Spinal cord (tissue), 10 donors: ENCODE measurements around the gene TMEM94. TPM values are rescaled to one million over a fixed set of nuclear protein-coding genes. Genes with fewer than 3 reads are reported as not detected.

ENCODE experiments used
- DNase-seq, 6 donors: peaks; one replicate each; pipeline versions ENCODE4 v3.0.0 to v3.0.0-alpha.2; 2013 to 2015; ENCODE audit warnings: low spot score in 6 of 6, low read depth in 4 of 6
- H3K27ac ChIP-seq: one replicate; pipeline ENCODE4 v1.5.1; 2013; ENCODE audit warnings: low read depth, low read length, control low read depth
- H3K27me3 ChIP-seq: one replicate; pipeline ENCODE4 v1.6.1; 2013; ENCODE audit warnings: low read length; ENCODE audit not compliant: control insufficient read depth, insufficient read depth
- H3K36me3 ChIP-seq: one replicate; pipeline ENCODE4 v1.6.1; 2013; ENCODE audit warnings: low read length; ENCODE audit not compliant: control insufficient read depth, insufficient read depth
- H3K4me1 ChIP-seq: one replicate; pipeline ENCODE4 v1.6.1; 2013; ENCODE audit warnings: low read length; ENCODE audit not compliant: control insufficient read depth, insufficient read depth
- H3K4me3 ChIP-seq: one replicate; pipeline ENCODE4 v1.5.1; 2013; ENCODE audit warnings: low read depth, low read length, control low read depth
- H3K9me3 ChIP-seq: one replicate; pipeline ENCODE4 v1.6.1; 2013; ENCODE audit warnings: low read length; ENCODE audit not compliant: control insufficient read depth, insufficient read depth
- WGBS: methylation state at CpG from one replicate; pipeline ENCODE4 v1.1.5; 2013; ENCODE audit warnings: missing lambda C conversion rate; ENCODE audit not compliant: insufficient coverage; 5-methylcytosine and 5-hydroxymethylcytosine counted together
- long read RNA-seq, 4 donors: transcript quantifications; one replicate each; lab custom pipeline, GENCODE V29; 2026
- polyA plus RNA-seq, 2 donors: library from polyadenylated mRNA; unstranded; fragments of 120-200 nt; gene quantifications; one replicate each; pipeline ENCODE4 v1.2.1, GENCODE V29; 2013; ENCODE audit not compliant: insufficient read length in 2 of 2
- total RNA-seq, 2 donors: library from RNA; depleted of rRNA in 1 of 2; stranded (reverse); fragments of 120-200 nt in 1 of 2; fragments of >200 nt in 1 of 2; gene quantifications; one replicate each; pipeline versions ENCODE4 v1.2.3 to v1.2.4, GENCODE V29; 2013 to 2014
- donor health status: healthy.

TMEM94 gene
- total RNA-seq, result 10 to 100 TPM; 23.2 to 56.8 TPM
- 100 to 1,000 TPM; 108 to 120 TPM for polyA plus RNA-seq
- long read RNA-seq, donor 1, full-length matches to known transcripts, result 1 of 7 reads
- long read RNA-seq, donor 1, partial matches to known transcripts, result 6 of 7 reads
- long read RNA-seq, donor 1, other reads (novel, unspliced or antisense), result 0 of 7 reads
- long read RNA-seq, donor 2, result 0 reads
- long read RNA-seq, donor 3, result 0 reads
- long read RNA-seq, donor 4, partial matches to known transcripts, result 0 of 1 reads
- long read RNA-seq, donor 4, other reads (novel, unspliced or antisense), result 0 of 1 reads

- WGBS, result 0% methylated on average over 29 of the region's 33 CpGs
- Histone ChIP-seq H3K4me3 (peak within 1 kb of the TSS; percentile 93), H3K9me3 (no peaks in the 10 kb centered on the region), H3K36me3 (no peaks in the 10 kb centered on the region), H3K4me1 (peaks cover 8% of the 10 kb centered on the region), H3K27ac (peak within 1 kb of the TSS; percentile 97), H3K27me3 (no peaks in the 10 kb centered on the region)
- peak; percentile 92 to 100 (median 98) for DNase-seq
Measured at GRCh38 chr17:75456417-75457046, at the start of gene TMEM94. Gene TMEM94, plus strand, starts transcription at chr17:75456635. Its CDS starts 15,271 bp downstream, at chr17:75471906.

DNA sequence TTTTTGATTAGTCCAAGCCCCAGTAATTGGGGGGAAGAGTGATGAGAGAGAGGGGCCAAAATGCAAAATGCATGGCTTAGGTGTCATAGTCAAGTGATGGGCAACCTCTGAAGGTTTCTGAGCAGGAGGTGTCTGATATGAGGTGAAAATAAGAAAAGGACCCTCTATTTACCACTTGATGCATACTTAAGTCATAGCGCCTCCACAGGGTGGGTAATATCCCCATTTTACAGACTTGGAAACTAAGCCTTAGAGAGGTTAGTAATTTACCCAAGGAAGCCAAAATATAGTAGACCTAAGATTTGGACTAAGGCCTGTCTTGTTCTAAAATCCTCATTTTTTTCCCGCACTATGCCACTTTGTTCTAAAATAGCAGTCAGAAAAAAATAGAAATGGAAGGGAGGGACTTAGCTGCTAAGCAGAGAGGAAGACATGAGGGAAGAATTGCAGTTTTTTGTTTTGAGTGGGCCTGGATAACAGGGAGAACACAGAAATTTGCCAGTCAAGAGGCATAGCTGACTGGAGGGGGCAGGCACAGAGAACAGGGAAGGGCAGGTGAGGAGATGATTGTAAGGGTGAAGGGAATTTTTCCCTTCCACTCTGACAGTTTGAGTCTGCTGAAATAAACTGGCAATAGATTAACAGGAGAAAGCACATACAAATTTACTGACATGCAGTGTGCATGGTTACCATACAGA lies 48.6 kb upstream of the TMEM94 start:
- no peak for DNase-seq
- H3K27me3 ChIP-seq, result no peaks in the 10 kb centered on the region
- no peak overlapping the region for H3K27ac ChIP-seq
- no CpG with 5 or more reads among the region's 2 CpGs for WGBS
- H3K4me1 ChIP-seq, result peaks cover 9% of the 10 kb centered on the region
- no peaks in the 10 kb centered on the region for H3K9me3 ChIP-seq
- no peaks in the 10 kb centered on the region for H3K36me3 ChIP-seq
- H3K4me3 ChIP-seq, result no peak overlapping the region

DNA sequence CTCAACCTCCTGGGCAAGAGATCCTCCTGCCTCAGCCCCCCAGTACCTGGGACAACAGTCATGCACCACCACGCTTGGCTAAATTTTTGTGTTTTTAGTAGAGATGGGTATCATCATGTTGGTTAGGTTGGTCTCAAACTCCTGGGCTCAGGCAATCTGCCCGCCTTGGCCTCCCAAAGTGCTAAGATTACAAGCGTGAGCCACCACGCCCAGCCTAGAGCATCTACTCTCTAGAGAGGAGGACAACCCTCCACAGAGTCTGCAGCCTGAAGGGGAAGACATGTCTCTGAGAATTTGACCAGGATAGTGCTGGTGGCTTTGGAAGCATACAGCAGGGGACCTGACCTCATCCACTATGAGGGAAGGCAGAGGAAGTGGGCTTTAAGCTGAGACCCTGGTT lies 46.3 kb upstream of the TMEM94 start:
- DNase-seq, result no peak

DNA sequence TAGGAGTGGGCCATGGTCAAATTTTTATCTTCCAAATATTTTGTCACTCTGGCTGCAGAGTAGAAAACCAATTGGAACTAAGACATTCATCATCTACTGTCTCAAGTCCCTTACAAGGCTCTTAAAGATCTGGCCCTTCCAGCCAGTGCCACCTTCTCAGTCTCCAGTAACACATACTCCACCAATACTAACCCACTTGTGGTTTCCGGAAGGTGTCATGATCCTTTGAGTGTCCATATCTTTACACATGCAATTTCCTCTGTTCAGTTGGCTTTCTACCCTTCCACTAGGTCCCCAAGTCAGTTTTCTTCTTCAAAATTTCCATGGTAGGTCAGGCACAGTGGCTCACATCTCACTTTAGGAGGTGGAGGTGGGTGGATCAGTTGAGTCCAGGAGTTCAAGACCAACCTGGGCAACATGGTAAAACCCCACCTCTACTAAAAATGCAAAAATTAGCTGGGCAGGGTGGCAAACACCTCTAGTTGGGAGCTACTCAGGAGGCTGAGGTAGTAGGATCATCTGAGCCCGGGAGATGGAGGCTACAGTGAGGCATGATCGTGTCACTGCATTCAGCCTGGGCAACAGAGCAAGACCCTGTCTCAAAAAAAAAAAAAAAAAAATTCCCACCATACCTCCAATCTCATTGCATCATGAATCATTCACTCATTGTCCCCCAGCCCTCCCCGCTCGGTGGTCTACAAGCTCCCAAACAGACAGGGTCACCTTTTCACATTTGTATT lies 44.9 kb upstream of the TMEM94 start:
- no peak for DNase-seq
- Histone ChIP-seq H3K9me3 (no peaks in the 10 kb centered on the region), H3K27me3 (peaks cover 3% of the 10 kb centered on the region), H3K27ac (no peak overlapping the region), H3K4me1 (no peaks in the 10 kb centered on the region), H3K4me3 (no peak overlapping the region), H3K36me3 (no peaks in the 10 kb centered on the region)
- 88% methylated on average over 3 of the region's 5 CpGs for WGBS

More for the DNA sequence above, 46.3 kb upstream of the TMEM94 start:
- no peaks in the 10 kb centered on the region for H3K27me3 ChIP-seq
- H3K4me3 ChIP-seq, result no peak overlapping the region
- no peaks in the 10 kb centered on the region for H3K9me3 ChIP-seq
- no peaks in the 10 kb centered on the region for H3K36me3 ChIP-seq
- no peaks in the 10 kb centered on the region for H3K4me1 ChIP-seq
- WGBS, result 93% methylated on average over 3 of the region's 4 CpGs
- no peak overlapping the region for H3K27ac ChIP-seq

DNA sequence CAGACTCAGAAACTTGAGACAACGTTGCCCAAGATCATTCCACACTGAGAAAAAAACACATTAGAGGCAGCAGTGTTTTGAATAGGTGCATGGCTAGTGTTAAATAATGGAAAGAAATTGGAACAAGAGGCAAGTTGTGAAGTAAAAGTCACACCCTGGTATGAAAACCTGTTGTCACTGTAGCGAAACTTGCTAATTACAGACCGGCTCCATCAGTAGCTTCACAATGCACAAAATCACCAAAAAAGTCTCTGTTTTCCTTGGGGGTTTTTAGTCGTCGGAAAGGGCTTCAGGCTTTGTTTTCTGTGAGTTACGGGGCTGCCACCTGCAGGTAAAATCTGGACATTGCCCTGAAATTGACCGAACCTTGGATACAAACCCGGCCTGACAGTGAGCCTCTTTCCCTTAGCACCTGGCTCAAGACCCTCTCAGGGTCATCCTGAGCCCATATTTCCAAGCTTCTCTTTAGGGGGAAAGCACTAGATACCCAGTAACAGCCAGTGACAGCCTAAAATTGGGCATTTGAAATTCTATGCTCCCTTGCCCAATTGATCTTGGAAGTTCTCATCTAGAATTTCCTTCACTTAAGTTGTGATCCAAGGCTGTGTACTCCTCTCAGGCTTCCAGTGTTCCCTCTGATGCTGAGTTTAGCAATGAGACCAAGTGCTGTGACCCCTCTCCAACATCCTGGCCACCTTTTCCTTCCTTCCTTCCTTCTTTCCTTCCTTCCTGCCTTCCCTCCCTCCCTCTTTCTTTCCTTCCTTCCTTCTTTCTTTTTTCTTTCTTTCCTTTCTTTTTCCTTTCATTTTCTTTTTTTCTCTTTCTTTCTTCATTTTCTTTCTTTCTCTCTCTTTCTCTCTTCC lies 43.7 kb upstream of the TMEM94 start:
- no peak overlapping the region for H3K27ac ChIP-seq
- H3K9me3 ChIP-seq, result no peaks in the 10 kb centered on the region
- H3K27me3 ChIP-seq, result peaks cover 3% of the 10 kb centered on the region
- no peaks in the 10 kb centered on the region for H3K4me1 ChIP-seq
- 0% methylated on average over 3 of the region's 8 CpGs for WGBS
- H3K36me3 ChIP-seq, result no peaks in the 10 kb centered on the region
- H3K4me3 ChIP-seq, result peak overlapping the region; percentile 1
- peak in 2 of 6 donors; percentile 86 to 92 for DNase-seq

DNA sequence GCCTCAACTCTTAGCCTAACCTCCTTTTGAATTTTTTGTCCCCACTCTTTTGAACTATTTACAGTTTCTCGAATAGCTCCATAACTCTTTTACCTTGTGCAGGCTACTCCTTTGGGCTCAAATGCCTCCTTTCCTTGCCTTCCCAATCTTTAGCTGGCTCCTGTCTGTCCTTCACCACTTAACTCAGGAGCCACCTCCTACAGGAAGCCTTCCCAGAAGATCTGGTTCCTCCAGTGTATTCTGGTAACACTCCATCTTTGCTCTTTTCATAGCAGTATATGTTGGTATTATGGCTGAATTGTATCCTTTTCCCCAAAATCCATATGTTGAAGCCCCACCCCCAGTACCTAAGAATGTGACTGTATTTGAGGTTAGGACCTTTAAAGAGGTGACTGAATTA lies 41.9 kb upstream of the TMEM94 start:
- no peaks in the 10 kb centered on the region for H3K9me3 ChIP-seq
- no peaks in the 10 kb centered on the region for H3K36me3 ChIP-seq
- H3K4me3 ChIP-seq, result no peak overlapping the region
- WGBS, result 93% methylated on average over 1 of the region's 1 CpG
- H3K27me3 ChIP-seq, result peaks cover 3% of the 10 kb centered on the region
- H3K27ac ChIP-seq, result no peak overlapping the region
- H3K4me1 ChIP-seq, result no peaks in the 10 kb centered on the region
- DNase-seq, result no peak

DNA sequence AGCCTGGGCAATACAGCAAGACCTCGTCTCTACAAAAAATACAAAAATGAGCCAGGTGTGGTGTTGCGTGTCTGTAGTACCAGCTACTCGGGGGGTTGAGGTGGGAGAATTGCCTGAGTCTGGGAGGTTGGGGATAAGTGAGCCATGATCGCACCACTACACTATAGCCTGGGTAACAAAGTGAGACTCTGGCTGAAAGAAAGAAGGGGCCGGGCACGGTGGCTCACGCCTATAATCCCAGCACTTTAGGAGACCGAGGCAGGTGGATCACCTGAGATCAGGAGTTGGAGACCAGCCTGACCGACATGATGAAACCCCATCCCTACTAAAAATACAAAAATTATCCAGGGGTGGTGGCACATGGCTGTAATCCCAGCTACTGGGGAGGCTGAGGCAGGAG lies 40.4 kb upstream of the TMEM94 start:
- no peaks in the 10 kb centered on the region for H3K36me3 ChIP-seq
- H3K27ac ChIP-seq, result no peak overlapping the region
- H3K4me3 ChIP-seq, result no peak overlapping the region
- peaks cover 3% of the 10 kb centered on the region for H3K27me3 ChIP-seq
- WGBS, result 90% methylated on average over 2 of the region's 9 CpGs
- H3K9me3 ChIP-seq, result no peaks in the 10 kb centered on the region
- no peak for DNase-seq
- H3K4me1 ChIP-seq, result no peaks in the 10 kb centered on the region

- Histone ChIP-seq H3K9me3 (no peaks in the 10 kb centered on the region), H3K4me1 (no peaks in the 10 kb centered on the region), H3K36me3 (no peaks in the 10 kb centered on the region), H3K27me3 (peaks cover 3% of the 10 kb centered on the region), H3K4me3 (no peak overlapping the region), H3K27ac (no peak overlapping the region)
- no peak for DNase-seq
- WGBS, result 95% methylated on average over 2 of the region's 9 CpGs
Measured at GRCh38 chr17:75417054-75417580, 39.3 kb upstream of the TMEM94 start.
